ENCODE measurements around the gene ASB6. TPM values are rescaled to one million over a fixed set of nuclear protein-coding genes. Genes with fewer than 3 reads are reported as not detected.

The ASB6 gene
- total and polyA plus RNA-seq, 2 experiments from 2014 or later = 8.8 to 19.8 TPM

- Histone ChIP-seq H3K27ac (ENCODE audit: low read depth) (no peak overlapping the region), H2AFZ (no peak overlapping the region), H3K4me2 (no peak overlapping the region), H3K4me1 (ENCODE audit: insufficient read depth) (no peaks in the 10 kb centered on the region), H3K27me3 (ENCODE audit: insufficient read depth) (no peaks in the 10 kb centered on the region), H3K79me2 (replicated peaks; ENCODE audit: insufficient read depth) (peaks cover 10% of the 10 kb centered on the region), H3K9me2 (ENCODE audit: insufficient read depth) (no peaks in the 10 kb centered on the region), H3K4me3 (no peak overlapping the region), H4K20me1 (replicated peaks; ENCODE audit: insufficient read depth) (peaks cover 8% of the 10 kb centered on the region), H3K36me3 (ENCODE audit: insufficient read depth) (no peaks in the 10 kb centered on the region), H3F3A (replicated peaks; ENCODE audit: low read depth) (no peaks in the 10 kb centered on the region)
- ATAC-seq = no peak
- no peak overlapping the region for H3K27ac Mint-ChIP-seq
- peaks cover 15% of the 10 kb centered on the region for H3K27me3 Mint-ChIP-seq (ENCODE audit: insufficient read depth, low read depth, poor library complexity)
- no peaks in the 10 kb centered on the region; the same call in 2 of the 3 replicates for H3K36me3 Mint-ChIP-seq (ENCODE audit: low read depth)
- H3K4me3 Mint-ChIP-seq = no peak overlapping the region
- DNase-seq (ENCODE audit: low spot score) = no peak
- peaks cover 9% of the 10 kb centered on the region for H3K4me1 Mint-ChIP-seq
- TF ChIP-seq ZNF114 (CRISPR knock-in tag; IDR thresholded peaks at IDR 0.05) = no peak
- no peak for TF ChIP-seq REST (IDR thresholded peaks at IDR 0.05; ENCODE audit: unreplicated experiment)
- no peak for TF ChIP-seq EZH2 (IDR thresholded peaks at IDR 0.05; ENCODE audit: low read depth, unreplicated experiment)
- no peak for TF ChIP-seq STAT1 (IDR thresholded peaks at IDR 0.05; ENCODE audit: unreplicated experiment)
- no peak for TF ChIP-seq ETS1 (IDR thresholded peaks at IDR 0.05)
- TF ChIP-seq ZNF331 (CRISPR knock-in tag; IDR thresholded peaks at IDR 0.05; ENCODE audit: low read depth) = no peak
- TF ChIP-seq EZH2phosphoT487 (IDR thresholded peaks at IDR 0.05; ENCODE audit: unreplicated experiment) = no peak
- no peak for TF ChIP-seq NANOG (IDR thresholded peaks at IDR 0.05; ENCODE audit: borderline replicate concordance)
- no peak for TF ChIP-seq JUNB (IDR thresholded peaks at IDR 0.05; ENCODE audit: unreplicated experiment)
- H3K9me3 Mint-ChIP-seq = no peaks in the 10 kb centered on the region; the same call in 2 of the 3 replicates
Measured at GRCh38 chr9:129644365-129644764, 2.4 kb upstream of the ASB6 start.

- no peaks in the 10 kb centered on the region for H3K36me3 ChIP-seq (ENCODE audit: insufficient read depth)
- no peak overlapping the region for H3K4me2 ChIP-seq
- H3K4me1 ChIP-seq (ENCODE audit: insufficient read depth) = no peaks in the 10 kb centered on the region
- H3K27ac Mint-ChIP-seq = no peak overlapping the region
- no peaks in the 10 kb centered on the region; the same call in 2 of the 3 replicates for H3K9me3 Mint-ChIP-seq
- ATAC-seq (no peak), DNase-seq (ENCODE audit: low spot score) (no peak)
- peaks cover 8% of the 10 kb centered on the region for H4K20me1 ChIP-seq (replicated peaks; ENCODE audit: insufficient read depth)
- H3K27me3 ChIP-seq (ENCODE audit: insufficient read depth) = no peaks in the 10 kb centered on the region
- no peaks in the 10 kb centered on the region for H3F3A ChIP-seq (replicated peaks; ENCODE audit: low read depth)
- no peaks in the 10 kb centered on the region for H3K9me2 ChIP-seq (ENCODE audit: insufficient read depth)
- H3K27me3 Mint-ChIP-seq (ENCODE audit: insufficient read depth, low read depth, poor library complexity) = peaks cover 15% of the 10 kb centered on the region
- H3K36me3 Mint-ChIP-seq (ENCODE audit: low read depth) = no peaks in the 10 kb centered on the region; the same call in 2 of the 3 replicates
- H3K4me1 Mint-ChIP-seq = peaks cover 9% of the 10 kb centered on the region
- no peak overlapping the region for H3K27ac ChIP-seq (ENCODE audit: low read depth)
- peaks cover 10% of the 10 kb centered on the region for H3K79me2 ChIP-seq (replicated peaks; ENCODE audit: insufficient read depth)
- H2AFZ ChIP-seq = no peak overlapping the region
- H3K4me3 Mint-ChIP-seq = no peak overlapping the region
- no peak overlapping the region for H3K4me3 ChIP-seq
- no peak for TF ChIP-seq ZNF114 (CRISPR knock-in tag; IDR thresholded peaks at IDR 0.05)
- TF ChIP-seq ZNF331 (CRISPR knock-in tag; IDR thresholded peaks at IDR 0.05; ENCODE audit: low read depth) = no peak
- TF ChIP-seq, protein P1, sequence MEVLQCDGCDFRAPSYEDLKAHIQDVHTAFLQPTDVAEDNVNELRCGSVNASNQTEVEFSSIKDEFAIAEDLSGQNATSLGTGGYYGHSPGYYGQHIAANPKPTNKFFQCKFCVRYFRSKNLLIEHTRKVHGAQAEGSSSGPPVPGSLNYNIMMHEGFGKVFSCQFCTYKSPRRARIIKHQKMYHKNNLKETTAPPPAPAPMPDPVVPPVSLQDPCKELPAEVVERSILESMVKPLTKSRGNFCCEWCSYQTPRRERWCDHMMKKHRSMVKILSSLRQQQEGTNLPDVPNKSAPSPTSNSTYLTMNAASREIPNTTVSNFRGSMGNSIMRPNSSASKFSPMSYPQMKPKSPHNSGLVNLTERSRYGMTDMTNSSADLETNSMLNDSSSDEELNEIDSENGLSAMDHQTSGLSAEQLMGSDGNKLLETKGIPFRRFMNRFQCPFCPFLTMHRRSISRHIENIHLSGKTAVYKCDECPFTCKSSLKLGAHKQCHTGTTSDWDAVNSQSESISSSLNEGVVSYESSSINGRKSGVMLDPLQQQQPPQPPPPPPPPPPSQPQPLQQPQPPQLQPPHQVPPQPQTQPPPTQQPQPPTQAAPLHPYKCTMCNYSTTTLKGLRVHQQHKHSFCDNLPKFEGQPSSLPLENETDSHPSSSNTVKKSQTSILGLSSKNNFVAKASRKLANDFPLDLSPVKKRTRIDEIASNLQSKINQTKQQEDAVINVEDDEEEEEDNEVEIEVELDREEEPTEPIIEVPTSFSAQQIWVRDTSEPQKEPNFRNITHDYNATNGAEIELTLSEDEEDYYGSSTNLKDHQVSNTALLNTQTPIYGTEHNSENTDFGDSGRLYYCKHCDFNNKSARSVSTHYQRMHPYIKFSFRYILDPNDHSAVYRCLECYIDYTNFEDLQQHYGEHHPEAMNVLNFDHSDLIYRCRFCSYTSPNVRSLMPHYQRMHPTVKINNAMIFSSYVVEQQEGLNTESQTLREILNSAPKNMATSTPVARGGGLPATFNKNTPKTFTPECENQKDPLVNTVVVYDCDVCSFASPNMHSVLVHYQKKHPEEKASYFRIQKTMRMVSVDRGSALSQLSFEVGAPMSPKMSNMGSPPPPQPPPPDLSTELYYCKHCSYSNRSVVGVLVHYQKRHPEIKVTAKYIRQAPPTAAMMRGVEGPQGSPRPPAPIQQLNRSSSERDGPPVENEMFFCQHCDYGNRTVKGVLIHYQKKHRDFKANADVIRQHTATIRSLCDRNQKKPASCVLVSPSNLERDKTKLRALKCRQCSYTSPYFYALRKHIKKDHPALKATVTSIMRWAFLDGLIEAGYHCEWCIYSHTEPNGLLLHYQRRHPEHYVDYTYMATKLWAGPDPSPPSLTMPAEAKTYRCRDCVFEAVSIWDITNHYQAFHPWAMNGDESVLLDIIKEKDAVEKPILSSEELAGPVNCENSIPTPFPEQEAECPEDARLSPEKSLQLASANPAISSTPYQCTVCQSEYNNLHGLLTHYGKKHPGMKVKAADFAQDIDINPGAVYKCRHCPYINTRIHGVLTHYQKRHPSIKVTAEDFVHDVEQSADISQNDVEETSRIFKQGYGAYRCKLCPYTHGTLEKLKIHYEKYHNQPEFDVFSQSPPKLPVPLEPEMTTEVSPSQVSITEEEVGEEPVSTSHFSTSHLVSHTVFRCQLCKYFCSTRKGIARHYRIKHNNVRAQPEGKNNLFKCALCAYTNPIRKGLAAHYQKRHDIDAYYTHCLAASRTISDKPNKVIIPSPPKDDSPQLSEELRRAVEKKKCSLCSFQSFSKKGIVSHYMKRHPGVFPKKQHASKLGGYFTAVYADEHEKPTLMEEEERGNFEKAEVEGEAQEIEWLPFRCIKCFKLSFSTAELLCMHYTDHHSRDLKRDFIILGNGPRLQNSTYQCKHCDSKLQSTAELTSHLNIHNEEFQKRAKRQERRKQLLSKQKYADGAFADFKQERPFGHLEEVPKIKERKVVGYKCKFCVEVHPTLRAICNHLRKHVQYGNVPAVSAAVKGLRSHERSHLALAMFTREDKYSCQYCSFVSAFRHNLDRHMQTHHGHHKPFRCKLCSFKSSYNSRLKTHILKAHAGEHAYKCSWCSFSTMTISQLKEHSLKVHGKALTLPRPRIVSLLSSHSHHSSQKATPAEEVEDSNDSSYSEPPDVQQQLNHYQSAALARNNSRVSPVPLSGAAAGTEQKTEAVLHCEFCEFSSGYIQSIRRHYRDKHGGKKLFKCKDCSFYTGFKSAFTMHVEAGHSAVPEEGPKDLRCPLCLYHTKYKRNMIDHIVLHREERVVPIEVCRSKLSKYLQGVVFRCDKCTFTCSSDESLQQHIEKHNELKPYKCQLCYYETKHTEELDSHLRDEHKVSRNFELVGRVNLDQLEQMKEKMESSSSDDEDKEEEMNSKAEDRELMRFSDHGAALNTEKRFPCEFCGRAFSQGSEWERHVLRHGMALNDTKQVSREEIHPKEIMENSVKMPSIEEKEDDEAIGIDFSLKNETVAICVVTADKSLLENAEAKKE (CRISPR knock-in tag; IDR thresholded peaks at IDR 0.05) = no peak
- no peak for TF ChIP-seq JUNB (IDR thresholded peaks at IDR 0.05; ENCODE audit: unreplicated experiment)
- no peak for TF ChIP-seq EZH2phosphoT487 (IDR thresholded peaks at IDR 0.05; ENCODE audit: unreplicated experiment)
Measured at GRCh38 chr9:129643706-129644105, 1.8 kb upstream of the ASB6 start.
